D721Med (cell line): ENCODE results near the gene HDAC4.

Source experiments
- DNase-seq: peaks from one replicate; pipeline ENCODE4 v3.0.0; 2011; ENCODE audit warnings: low spot score; ENCODE audit not compliant: insufficient read length
- FAIRE-seq: peaks from 2 replicates; lab custom pipeline; 2011; peaks lifted over from hg19 to GRCh38; lab: Jason Lieb, UNC
- TF ChIP-seq, protein P1 (sequence below): IDR thresholded peaks from 2 replicates; pipeline ENCODE4 v1.5.1; 2012; ENCODE audit warnings: mild to moderate bottlenecking, control low read depth; ENCODE audit not compliant: insufficient read depth; ENCODE audit errors: missing control alignments

The HDAC4 gene

DNA sequence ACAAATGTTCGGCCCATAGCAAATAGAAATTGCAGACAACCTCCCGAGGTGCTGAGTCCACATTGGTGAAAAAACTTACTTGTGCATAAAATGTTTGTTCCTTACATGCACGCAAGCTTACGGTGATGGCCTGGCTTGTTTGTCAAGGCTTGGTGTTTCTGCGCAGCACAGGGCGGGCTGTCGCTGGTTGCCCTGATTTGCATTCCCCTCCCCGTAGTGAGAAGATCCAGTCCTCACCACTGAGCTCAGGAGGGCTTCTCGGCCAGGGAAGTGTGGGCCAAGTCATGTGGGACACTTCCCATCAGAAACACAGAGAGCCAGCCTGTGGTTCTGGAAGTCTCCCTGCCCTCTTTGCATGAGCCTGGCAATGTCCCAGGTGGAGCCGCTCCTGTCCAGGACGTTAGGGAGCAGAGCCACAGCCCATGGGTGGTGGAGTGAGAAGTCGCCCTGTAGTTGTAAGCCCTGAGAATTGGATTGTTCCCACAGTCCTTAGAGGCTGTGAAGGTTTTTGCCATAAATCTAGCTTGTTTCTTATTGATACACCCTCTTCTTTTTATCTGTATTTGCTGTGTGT lies 400.2 kb downstream of the HDAC4 start:
- DNase-seq (no peak), FAIRE-seq (no peak)
- TF ChIP-seq, protein P1, sequence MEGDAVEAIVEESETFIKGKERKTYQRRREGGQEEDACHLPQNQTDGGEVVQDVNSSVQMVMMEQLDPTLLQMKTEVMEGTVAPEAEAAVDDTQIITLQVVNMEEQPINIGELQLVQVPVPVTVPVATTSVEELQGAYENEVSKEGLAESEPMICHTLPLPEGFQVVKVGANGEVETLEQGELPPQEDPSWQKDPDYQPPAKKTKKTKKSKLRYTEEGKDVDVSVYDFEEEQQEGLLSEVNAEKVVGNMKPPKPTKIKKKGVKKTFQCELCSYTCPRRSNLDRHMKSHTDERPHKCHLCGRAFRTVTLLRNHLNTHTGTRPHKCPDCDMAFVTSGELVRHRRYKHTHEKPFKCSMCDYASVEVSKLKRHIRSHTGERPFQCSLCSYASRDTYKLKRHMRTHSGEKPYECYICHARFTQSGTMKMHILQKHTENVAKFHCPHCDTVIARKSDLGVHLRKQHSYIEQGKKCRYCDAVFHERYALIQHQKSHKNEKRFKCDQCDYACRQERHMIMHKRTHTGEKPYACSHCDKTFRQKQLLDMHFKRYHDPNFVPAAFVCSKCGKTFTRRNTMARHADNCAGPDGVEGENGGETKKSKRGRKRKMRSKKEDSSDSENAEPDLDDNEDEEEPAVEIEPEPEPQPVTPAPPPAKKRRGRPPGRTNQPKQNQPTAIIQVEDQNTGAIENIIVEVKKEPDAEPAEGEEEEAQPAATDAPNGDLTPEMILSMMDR, result no peak

DNA sequence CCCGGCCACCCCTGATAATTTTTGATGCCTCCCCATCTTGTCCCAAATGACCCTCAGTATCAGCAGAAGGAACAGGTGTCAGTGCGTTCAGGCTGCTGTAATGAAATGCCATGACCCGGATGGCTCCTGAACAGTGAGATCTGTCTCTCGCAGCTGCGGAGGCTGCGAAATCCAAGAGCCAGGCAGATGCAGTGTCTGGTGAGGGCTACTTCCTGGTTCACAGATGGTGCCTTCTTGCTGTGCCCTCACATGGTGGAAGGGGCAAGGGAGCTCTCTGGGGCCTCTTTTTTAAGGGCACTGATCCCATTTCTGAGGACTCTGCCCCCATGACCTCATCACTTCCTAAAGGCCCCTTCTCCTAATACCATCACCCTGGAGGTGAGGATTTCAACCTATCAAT lies 400.7 kb downstream of the HDAC4 start:
- FAIRE-seq, result no peak
- TF ChIP-seq, protein P1, result no peak
- no peak for DNase-seq

DNA sequence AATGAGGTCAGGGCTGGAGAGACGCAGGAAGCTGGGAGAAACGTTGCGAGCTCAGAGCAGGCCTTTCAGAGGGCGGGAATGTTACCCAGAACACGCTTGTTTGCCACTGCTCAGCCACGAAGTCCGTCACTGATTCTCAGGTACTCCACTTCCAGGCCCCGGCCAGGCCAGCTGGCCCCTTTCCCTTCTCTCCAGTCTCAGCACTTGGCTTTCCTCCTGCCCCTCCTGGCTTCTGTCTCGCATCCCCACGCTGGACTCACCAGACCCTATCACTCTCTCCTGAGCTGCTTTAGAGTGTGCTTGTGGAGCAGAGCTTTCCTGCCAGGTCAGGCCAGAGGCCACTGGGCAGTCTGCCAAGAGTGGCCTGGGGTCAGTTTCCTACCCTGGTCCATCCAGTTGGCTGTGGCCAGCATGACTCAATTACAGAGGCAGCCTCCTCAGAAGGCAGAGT lies 401.5 kb downstream of the HDAC4 start:
- FAIRE-seq, result no peak

DNA sequence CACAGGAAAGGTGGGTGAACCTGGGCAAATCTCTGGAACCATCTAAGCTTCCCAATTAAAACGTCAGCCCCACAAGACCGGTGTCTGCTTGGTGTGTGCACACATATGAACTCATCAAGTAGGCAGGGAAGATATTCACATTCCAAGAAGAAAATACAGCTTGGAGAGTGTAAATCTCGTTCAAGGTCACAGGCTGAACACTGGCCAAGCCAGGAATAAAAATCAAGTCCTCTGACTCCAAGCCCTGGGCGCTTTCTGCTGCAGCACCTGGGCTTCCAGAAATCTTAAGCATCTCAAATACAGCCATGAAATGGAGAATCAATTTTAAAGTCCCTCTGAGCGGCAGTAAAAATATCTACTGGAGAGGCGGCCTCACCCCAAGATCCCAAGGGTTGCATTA lies 402.0 kb downstream of the HDAC4 start:
- FAIRE-seq, result no peak
- DNase-seq, result no peak
- TF ChIP-seq, protein P1, result no peak

More for the DNA sequence above, 401.5 kb downstream of the HDAC4 start:
- TF ChIP-seq, protein P1, result no peak
- no peak for DNase-seq
